ENCODE data around the gene GRID2. TPM values are rescaled to one million over a fixed set of nuclear protein-coding genes. Genes with fewer than 3 reads are reported as not detected.

The GRID2 gene
- total and polyA plus RNA-seq, 8 donors, result 6.4 TPM; not detected in 7

- Histone ChIP-seq H3K4me3 (no peak overlapping the region), H3K27ac (no peak overlapping the region), H3K27me3 (no peaks in the 10 kb centered on the region), H3K4me1 (peaks cover 0 to 9% (median under 1%) of the 10 kb centered on the region in 4 donors), H3K9me3 (no peaks in the 10 kb centered on the region), H3K36me3 (no peaks in the 10 kb centered on the region)
- intact Hi-C loops (cut with DNase I; ENCODE audit: low total_unique reads), result no loop called here
- no peak for DNase-seq
- TF ChIP-seq POLR2A (IDR thresholded peaks at IDR 0.05) (no peak), POLR2AphosphoS5 (IDR thresholded peaks at IDR 0.05) (no peak), CTCF (IDR thresholded peaks at IDR 0.05) (no peak), EP300 (IDR thresholded peaks at IDR 0.05) (no peak)
- WGBS, 5 donors, result 81 to 92% (median 90%) methylated on average over 4 of the region's 4 CpGs
Observed at GRCh38 chr4:93187466-93187865, 883.7 kb downstream of the GRID2 start.

- peaks cover 0 to 9% (median 0%) of the 10 kb centered on the region in 4 donors for H3K4me1 ChIP-seq
- H3K27ac ChIP-seq, result no peak overlapping the region
- TF ChIP-seq POLR2AphosphoS5 (IDR thresholded peaks at IDR 0.05) (no peak), EP300 (IDR thresholded peaks at IDR 0.05) (no peak), CTCF (IDR thresholded peaks at IDR 0.05) (no peak), POLR2A (IDR thresholded peaks at IDR 0.05) (no peak)
- intact Hi-C loops (cut with DNase I; ENCODE audit: low total_unique reads), result no loop called here
- H3K4me3 ChIP-seq, result no peak overlapping the region
- H3K27me3 ChIP-seq, result no peaks in the 10 kb centered on the region
- no peaks in the 10 kb centered on the region for H3K36me3 ChIP-seq
- H3K9me3 ChIP-seq, result no peaks in the 10 kb centered on the region
- DNase-seq, result no peak
- WGBS, 5 donors, result 80 to 97% (median 93%) methylated on average over 4 of the region's 4 CpGs
Observed at GRCh38 chr4:93187892-93188291, 884.1 kb downstream of the GRID2 start.

- no peak overlapping the region for H3K4me3 ChIP-seq
- intact Hi-C loops (cut with DNase I; ENCODE audit: low total_unique reads), result no loop called here
- no peaks in the 10 kb centered on the region for H3K9me3 ChIP-seq
- DNase-seq, result peak in 1 of 2 donors; percentile 61
- 39 to 44% (median 43%) methylated on average over 2 of the region's 2 CpGs for WGBS, 5 donors
- TF ChIP-seq POLR2A (IDR thresholded peaks at IDR 0.05) (no peak), CTCF (IDR thresholded peaks at IDR 0.05) (peak in 4 of 7 experiments; percentile 23 to 57 (median 39)), EP300 (IDR thresholded peaks at IDR 0.05) (no peak), POLR2AphosphoS5 (IDR thresholded peaks at IDR 0.05) (no peak)
- no peak overlapping the region for H3K27ac ChIP-seq
- H3K4me1 ChIP-seq, result no peaks in the 10 kb centered on the region
- H3K27me3 ChIP-seq, result no peaks in the 10 kb centered on the region
- H3K36me3 ChIP-seq, result no peaks in the 10 kb centered on the region
Observed at GRCh38 chr4:93199492-93199891, 895.7 kb downstream of the GRID2 start.

- DNase-seq, result no peak
- no peak overlapping the region for H3K27ac ChIP-seq
- H3K4me1 ChIP-seq, result no peaks in the 10 kb centered on the region
- WGBS, 5 donors, result 41 to 62% (median 50%) methylated on average over 4 of the region's 4 CpGs
- TF ChIP-seq POLR2A (IDR thresholded peaks at IDR 0.05) (no peak), POLR2AphosphoS5 (IDR thresholded peaks at IDR 0.05) (no peak), CTCF (IDR thresholded peaks at IDR 0.05) (no peak), EP300 (IDR thresholded peaks at IDR 0.05) (no peak)
- no peaks in the 10 kb centered on the region for H3K36me3 ChIP-seq
- H3K4me3 ChIP-seq, result no peak overlapping the region
- no peaks in the 10 kb centered on the region for H3K27me3 ChIP-seq
- intact Hi-C loops (cut with DNase I; ENCODE audit: low total_unique reads), result no loop called here
- H3K9me3 ChIP-seq, result no peaks in the 10 kb centered on the region
Observed at GRCh38 chr4:93201471-93202096, 897.8 kb downstream of the GRID2 start.

All from stomach (tissue), 9 donors.